Measurements from ENCODE around the gene ADGRB2.

ADGRB2 gene

GRCh38 chr1:31781138-31781755 is 17.1 kb upstream of the ADGRB2 start:
- no peak for DNase-seq

DNA sequence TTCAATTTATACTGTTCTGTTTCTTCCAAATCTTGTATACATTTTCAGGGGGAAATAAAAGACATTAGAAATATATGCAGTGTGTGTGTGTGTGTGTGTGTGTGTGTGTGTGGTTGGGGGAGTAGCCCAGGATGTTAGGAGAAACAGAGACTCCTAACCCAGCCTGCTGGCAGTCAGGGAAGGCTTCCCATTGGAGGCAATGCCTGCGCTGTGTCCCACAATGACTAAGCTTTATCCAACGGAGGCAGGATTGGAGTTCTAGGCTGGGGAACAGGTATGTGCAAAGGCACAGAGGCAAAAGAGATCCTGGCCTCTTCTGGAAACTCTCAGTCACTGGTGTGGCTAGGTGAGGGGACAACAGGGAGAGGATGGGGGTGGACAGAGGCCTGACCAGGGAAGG is 16.5 kb upstream of the ADGRB2 start:
- DNase-seq = no peak

- DNase-seq = no peak
Observed at GRCh38 chr1:31779687-31780086, 15.5 kb upstream of the ADGRB2 start.

GRCh38 chr1:31778763-31779488 is 14.8 kb upstream of the ADGRB2 start:
- no peak for DNase-seq

DNA sequence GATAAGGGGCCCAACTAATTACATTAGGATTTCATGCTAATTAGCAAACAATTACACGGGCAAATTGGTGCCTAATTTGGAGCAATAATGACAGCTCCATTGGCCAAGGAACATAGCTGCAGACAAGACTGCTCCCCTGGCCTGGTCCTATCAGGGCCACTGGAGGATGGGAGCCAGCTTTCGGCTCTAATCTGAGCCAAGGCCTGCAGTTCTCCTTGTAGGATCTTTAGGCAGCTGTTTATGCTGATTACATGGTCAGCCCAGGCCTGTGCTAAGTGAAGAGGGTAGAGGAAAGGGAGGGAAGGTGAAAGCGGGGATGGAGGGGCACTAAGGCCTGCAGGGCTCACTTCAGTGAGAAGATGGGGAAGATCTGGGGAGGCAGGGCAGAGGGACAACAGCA is 12.4 kb upstream of the ADGRB2 start:
- no peak for DNase-seq

- DNase-seq = no peak
Observed at GRCh38 chr1:31776032-31776431, 11.9 kb upstream of the ADGRB2 start.

GRCh38 chr1:31775210-31775999 is 11.3 kb upstream of the ADGRB2 start:
- no peak for DNase-seq

DNA sequence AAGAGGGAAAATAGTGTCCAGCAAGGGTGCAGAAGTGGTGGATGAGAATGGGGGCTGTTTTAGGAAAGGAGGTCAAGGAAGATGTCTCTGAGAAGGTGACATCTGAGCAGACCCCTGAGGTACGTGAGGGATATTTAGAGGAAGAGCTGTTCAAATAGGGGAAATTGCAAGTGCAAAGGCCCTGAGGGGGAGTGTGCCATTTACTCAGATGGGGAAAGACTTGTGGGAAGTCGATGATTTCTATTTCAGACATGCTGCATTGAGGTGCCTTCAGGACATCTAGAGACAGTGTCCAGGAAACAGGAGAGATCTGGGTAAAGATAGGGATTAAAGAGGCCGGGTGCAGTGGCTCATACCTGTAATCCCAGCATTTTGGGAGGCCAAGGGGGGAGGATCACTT is 10.4 kb upstream of the ADGRB2 start:
- DNase-seq = no peak

GRCh38 chr1:31773861-31774260 is 9.7 kb upstream of the ADGRB2 start:
- DNase-seq = no peak

DNA sequence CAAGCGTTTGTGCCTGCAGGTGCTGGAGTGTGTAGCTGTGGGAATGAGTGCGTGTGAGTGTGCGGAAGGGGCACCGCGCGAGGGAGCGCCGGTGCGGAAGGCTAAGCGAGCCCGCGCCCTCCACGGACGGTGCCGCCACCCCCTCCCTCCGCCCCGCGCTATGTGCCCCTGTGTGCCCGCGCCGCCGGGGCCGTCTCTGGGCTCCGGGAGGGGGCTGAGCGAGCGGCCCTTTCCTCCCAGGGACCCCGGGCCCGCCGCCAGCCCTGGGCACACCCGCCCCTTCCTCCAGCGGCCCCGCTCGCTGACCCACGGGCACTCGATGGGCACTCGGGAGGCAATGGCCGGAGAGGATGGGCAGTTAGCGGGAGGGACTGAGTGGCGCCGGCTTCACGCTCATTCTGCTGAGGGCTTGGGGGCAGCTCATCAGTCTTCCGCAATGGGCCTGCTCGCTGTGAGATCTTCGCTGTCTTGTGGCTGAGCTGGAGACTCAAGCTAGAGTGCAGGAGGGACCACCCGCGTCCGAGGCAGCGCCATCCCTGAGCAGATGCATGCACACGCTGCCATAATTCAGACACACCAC is 8.6 kb upstream of the ADGRB2 start:
- DNase-seq = no peak

- peak; percentile 67 for DNase-seq
Observed at GRCh38 chr1:31771891-31772668, 7.9 kb upstream of the ADGRB2 start.

DNA sequence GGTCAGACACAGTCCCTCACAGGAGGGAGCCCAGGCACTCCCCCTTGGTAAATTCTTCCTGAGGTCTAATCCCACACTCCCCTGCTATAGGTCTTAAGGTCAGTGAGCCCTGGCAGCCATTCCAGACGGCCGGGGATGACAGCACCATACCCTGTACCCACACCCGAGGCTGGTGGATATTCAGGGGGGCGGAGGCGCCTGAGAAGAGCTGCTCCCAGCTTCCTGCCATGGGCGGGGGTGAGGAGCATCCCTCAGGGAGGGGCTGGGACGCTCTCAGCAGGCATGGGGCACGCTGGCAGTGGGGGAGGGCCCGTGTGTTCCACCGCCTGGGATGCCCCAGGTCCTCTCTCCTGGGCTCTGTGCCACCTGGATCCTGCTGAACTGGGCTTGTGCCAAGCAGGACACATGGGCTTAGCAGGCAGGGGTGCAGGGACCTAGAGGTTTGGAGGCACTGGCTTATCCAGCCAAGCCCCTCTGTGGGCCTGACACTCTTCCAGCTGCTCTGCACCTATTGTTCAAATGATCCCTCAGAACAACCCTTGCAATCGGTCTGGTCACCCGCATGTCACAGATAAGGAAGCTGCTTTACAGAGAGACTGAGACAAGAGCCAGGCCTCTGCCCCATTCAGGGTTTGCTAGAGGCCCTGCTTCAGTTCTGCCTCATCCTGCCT is 5.7 kb upstream of the ADGRB2 start:
- no peak for DNase-seq

DNA sequence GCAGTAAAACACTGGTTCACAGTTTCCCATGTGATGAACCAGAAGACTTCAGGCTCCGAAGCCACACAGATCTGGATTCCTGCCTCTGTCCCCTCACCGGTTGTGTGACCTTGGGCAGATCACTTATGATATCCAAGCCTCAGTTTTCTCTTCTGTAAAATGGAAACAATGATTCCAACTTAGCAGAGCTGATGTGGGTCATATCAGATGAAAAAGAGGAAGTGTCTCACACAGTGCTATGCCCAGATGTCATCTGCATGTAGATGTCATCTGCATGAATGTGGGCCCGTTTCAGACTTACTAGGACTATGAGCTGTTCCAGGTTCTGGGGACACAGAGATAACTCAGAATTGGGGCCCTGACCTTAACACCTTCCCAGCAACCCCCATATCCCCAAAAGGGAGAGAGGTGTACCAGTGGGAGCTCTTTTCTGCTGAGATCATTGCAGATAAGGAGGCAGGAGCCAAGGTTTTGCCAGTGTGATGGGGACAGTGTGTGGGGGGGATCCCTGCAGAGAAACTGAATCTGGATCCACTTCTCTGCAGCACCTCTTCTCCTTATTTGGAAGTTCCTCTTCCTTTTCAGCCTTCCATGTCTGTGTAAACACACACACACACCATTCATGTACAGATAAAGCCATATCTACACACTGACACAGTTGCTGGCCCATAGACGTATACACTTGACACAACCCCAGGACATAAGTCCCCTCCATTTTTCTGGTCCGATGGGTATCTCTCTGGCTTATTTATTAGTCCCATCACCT is 5.0 kb upstream of the ADGRB2 start:
- no peak for DNase-seq

DNA sequence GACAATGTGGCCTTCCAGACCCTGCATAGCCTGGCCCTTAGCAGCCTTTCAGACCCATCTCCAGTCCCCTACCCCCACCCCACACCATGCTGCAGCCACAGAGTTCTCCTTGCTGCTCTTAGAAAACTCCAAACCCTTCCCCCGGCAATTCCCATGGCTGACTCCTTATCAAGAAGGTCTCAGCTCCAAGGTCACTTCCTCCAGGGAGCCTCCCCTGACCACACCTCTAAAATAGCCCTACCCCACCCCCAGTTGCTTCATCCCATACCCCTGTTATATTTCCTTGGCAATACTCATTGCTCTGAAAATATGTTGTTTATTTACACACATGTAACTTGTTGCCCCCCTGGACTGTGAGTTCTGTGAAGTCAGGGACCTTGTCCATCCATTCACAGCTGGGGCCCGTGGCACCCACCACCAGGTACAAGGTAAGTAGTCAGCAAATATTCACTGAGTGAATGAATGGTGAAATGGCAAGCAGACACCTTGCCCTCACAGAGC is 4.3 kb upstream of the ADGRB2 start:
- no peak for DNase-seq

DNA sequence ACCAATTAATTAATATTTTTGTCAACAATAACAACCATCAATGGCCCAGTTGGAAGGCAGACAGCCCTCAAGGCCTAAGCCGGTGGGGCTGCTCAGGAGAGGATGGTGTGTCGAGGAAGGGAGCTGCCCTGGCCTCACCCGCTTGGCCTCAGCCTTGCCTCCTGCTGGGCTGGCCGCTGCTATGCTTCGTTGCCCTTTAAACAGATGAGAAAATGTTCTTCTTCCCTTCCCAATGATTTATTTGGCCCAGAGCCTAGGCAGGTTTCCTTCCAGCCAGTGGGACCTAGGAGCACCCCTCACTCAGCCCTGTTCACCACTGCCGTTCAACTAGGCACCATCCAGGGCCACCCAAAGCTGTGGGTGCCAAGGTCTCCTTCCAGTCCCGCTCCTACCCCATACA is 3.1 kb upstream of the ADGRB2 start:
- no peak for DNase-seq

DNA sequence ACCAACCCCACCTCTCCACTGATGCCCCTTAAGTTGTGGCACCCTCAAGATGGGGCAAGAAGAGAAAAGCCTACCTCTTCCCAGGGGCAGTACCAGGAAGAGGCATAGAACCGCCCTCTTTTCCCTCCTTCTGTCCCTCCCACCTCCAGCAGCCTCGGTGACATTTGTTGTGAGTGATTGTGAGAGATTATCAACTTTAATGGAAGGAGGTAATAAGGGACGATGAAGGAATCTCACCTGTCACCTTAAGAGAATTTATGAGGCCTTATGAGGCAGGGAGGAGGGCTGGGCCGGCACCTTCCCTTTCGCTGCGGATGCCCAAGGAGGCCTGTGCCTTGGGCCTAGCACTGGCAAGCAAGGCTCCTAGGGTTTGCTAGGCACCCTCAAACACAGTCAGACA is 1.4 kb upstream of the ADGRB2 start:
- DNase-seq = no peak

DNA sequence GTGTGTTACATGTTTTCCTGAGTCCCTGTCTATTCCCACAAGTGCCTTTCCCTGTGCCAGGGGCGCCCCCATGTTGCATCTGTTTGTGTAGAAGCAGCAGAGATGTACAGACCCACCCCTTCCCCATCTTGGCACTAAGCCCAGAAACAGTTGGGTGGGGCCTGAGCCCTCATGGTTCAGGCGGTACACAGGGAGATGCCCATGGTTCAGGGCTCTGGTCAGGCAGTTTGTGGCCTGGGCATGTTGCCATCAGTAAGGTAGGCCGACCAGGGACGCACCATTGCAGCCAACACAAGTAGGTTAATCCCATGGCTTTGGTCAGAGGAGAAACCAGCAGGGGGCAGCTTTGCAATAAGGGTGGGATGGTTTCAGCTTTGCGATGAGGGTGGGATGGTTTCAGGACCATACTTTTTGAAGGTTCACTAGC is 914 bp upstream of the ADGRB2 start:
- DNase-seq = no peak

- peak; percentile 32 for DNase-seq
Observed at GRCh38 chr1:31763671-31764311, 349 bp downstream of the ADGRB2 start.

DNA sequence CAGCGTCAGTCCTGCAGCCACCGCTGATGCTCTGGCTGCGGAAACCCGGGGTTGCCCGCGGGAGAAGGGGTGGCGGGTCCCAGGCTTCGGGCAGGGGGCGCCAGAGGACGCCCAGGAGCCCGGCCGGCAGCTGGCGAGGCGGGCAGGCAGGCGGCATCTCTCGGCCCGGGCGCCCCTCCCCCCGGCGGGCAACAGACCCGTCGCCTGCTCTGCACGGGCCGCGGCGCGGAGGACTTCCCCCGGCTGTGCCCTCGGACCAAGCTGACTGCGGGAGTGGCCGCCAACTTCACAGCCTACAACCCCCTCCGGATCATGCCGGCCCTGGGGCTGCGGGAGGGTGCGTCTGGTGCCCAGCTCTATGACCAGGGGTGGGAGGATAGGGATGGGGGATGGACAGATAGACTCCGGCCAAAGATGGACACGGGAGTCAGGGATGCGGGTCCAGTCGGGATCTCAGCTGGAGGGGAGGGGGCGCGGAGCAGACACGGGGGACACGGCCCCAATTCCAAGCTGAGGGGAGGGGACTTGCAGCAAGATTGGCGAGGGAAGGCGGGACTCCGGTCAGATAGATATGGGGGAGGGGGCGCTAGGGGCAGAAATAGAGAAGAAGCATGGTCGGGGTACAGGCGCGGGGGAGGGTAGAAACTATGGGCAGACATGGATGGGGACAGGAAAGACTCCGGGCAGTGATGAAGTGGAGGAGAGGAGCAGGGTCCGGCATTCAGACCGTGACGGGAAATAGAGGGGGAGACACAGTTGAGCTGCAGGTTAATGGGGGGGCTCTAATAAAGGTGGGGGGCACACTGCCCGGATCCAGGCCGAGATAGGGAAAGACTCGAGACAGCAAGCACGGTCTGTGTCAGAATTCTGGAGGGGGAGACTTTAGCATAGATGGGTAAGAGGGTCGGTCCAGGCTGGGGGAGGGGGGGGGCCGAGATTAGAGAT is 1.1 kb downstream of the ADGRB2 start:
- peak; percentile 70 for DNase-seq

DNA sequence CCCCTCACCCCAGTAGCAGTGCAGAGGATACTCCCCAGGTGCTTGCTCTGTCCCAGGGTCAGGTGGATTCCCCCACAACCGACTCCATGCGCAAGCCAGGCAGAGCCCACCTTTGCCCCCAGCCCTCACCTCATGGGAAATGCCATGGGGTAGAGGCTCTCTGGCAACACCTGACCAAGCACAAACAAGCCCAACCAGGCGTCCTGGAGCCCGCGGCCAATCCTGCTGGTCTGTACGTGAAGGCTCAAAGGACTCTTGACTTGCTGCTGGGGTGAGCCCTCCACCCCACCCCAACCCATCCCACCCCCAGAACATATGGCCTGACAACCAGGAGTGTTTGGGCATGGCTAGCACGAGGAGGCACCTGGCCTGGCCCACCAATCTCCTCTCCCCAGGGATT is 1.8 kb downstream of the ADGRB2 start:
- no peak for DNase-seq
